ENCODE data around the gene DCXR.

DNA sequence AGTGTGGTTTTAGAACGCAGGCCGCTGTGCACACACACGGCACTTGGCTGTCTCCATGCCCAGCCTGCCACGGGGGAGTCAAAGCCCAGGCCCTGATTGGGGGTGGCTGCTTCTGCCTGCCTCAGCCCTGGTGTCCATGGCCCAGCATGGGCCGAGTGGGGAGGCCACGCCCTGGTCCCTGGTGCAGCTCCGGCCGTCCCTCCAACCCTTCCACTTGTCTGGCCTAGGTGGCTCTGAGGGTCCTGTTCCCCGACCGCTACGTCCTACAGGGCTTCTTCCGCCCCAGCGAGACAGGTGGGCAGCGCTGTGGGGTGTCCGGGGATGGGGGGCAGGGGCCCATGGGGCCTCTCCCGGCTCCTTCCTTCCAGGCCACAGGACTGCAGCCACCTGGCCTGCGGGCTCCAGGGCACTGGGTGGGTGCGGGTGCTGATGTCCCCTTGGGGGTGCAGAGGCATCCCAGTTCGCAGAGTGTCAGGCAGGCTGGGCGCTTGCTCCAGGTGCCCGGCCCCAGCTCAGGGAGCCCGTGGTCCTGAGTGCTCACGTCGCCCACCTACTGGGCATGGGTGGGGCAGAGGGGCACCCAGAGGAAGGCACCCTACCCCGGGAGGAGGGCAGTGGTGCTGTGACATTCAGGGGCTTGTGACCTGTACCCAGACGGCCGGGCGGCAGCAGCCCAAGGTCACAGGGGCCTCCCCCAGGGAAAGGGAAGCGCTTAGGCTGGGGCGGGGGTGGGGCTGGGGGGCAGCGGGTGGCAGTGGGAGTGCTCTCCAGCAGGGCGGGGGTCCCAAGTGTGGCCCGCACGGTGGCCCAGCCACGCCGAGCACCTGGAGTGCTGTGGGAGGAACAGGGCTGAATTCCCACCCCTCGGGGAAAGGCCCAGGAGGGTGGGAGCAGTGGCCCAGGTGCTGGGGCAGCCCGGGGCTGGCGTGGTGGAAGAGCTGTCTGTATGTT lies 26.6 kb downstream of the DCXR start:
- TF ChIP-seq, protein P1, sequence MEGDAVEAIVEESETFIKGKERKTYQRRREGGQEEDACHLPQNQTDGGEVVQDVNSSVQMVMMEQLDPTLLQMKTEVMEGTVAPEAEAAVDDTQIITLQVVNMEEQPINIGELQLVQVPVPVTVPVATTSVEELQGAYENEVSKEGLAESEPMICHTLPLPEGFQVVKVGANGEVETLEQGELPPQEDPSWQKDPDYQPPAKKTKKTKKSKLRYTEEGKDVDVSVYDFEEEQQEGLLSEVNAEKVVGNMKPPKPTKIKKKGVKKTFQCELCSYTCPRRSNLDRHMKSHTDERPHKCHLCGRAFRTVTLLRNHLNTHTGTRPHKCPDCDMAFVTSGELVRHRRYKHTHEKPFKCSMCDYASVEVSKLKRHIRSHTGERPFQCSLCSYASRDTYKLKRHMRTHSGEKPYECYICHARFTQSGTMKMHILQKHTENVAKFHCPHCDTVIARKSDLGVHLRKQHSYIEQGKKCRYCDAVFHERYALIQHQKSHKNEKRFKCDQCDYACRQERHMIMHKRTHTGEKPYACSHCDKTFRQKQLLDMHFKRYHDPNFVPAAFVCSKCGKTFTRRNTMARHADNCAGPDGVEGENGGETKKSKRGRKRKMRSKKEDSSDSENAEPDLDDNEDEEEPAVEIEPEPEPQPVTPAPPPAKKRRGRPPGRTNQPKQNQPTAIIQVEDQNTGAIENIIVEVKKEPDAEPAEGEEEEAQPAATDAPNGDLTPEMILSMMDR (conservative IDR thresholded peaks at IDR 0.05; ENCODE audit: low read depth, low read length): no peak
- TF ChIP-seq POLR2A (IDR thresholded peaks at IDR 0.05; ENCODE audit: low read depth, low read length) (no peak), CHD1 (IDR thresholded peaks at IDR 0.05; ENCODE audit: low read depth, low read length) (no peak), RCOR1 (IDR thresholded peaks at IDR 0.05; ENCODE audit: insufficient replicate concordance, low read length) (no peak), RFX5 (IDR thresholded peaks at IDR 0.05; ENCODE audit: low read depth, low read length) (no peak), FOS (IDR thresholded peaks at IDR 0.05; ENCODE audit: low read depth, low read length) (no peak), MAFK (IDR thresholded peaks at IDR 0.05; ENCODE audit: low read depth, low read length) (no peak), CEBPB (IDR thresholded peaks at IDR 0.05; ENCODE audit: low read depth, low read length) (no peak), MXI1 (IDR thresholded peaks at IDR 0.05; ENCODE audit: borderline replicate concordance, low read depth, low read length) (no peak), RAD21 (IDR thresholded peaks at IDR 0.05; ENCODE audit: low read length) (no peak), BHLHE40 (IDR thresholded peaks at IDR 0.05; ENCODE audit: low read depth, low read length) (no peak)
- TF ChIP-seq, protein P2, sequence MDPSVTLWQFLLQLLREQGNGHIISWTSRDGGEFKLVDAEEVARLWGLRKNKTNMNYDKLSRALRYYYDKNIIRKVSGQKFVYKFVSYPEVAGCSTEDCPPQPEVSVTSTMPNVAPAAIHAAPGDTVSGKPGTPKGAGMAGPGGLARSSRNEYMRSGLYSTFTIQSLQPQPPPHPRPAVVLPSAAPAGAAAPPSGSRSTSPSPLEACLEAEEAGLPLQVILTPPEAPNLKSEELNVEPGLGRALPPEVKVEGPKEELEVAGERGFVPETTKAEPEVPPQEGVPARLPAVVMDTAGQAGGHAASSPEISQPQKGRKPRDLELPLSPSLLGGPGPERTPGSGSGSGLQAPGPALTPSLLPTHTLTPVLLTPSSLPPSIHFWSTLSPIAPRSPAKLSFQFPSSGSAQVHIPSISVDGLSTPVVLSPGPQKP (IDR thresholded peaks at IDR 0.05; ENCODE audit: borderline replicate concordance, low read depth, low read length): no peak
- TF ChIP-seq, protein P3, sequence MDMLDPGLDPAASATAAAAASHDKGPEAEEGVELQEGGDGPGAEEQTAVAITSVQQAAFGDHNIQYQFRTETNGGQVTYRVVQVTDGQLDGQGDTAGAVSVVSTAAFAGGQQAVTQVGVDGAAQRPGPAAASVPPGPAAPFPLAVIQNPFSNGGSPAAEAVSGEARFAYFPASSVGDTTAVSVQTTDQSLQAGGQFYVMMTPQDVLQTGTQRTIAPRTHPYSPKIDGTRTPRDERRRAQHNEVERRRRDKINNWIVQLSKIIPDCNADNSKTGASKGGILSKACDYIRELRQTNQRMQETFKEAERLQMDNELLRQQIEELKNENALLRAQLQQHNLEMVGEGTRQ (IDR thresholded peaks at IDR 0.05; ENCODE audit: low read depth, low read length): no peak

Measured in IMR-90 (cell line).